Coronary artery (tissue), 2 donors: ENCODE measurements around the gene NHSL2.
A peak's percentile ranks its signal among the peaks of the same experiment; 100 is the strongest.

ENCODE experiments used
- DNase-seq: peaks from one replicate; pipeline ENCODE4 v3.0.0-alpha.2; 2017; ENCODE audit warnings: low spot score
- H3K27ac ChIP-seq, 2 donors: fragments of 200-600 bp; sonication (generic); one replicate each; pipeline ENCODE4 v1.5.1; 2016 to 2019
- H3K4me3 ChIP-seq: fragments of 200-600 bp; sonication (generic); 2 replicates; pipeline ENCODE4 v1.5.1; 2016; ENCODE audit warnings: mild to moderate bottlenecking, moderate library complexity
- TF ChIP-seq, protein P1 (sequence below): fragments of 200-600 bp; sonication (generic); IDR thresholded peaks from one replicate; pipeline ENCODE4 v1.5.1; 2019; ENCODE audit warnings: antibody characterized with exemption

Gene NHSL2

GRCh38 chrX:72126539-72127140 is 216.0 kb downstream of the NHSL2 start:
- H3K4me3 ChIP-seq = no peak overlapping the region
- H3K27ac ChIP-seq = peak overlapping the region; percentile 57 to 89
- TF ChIP-seq, protein P1, sequence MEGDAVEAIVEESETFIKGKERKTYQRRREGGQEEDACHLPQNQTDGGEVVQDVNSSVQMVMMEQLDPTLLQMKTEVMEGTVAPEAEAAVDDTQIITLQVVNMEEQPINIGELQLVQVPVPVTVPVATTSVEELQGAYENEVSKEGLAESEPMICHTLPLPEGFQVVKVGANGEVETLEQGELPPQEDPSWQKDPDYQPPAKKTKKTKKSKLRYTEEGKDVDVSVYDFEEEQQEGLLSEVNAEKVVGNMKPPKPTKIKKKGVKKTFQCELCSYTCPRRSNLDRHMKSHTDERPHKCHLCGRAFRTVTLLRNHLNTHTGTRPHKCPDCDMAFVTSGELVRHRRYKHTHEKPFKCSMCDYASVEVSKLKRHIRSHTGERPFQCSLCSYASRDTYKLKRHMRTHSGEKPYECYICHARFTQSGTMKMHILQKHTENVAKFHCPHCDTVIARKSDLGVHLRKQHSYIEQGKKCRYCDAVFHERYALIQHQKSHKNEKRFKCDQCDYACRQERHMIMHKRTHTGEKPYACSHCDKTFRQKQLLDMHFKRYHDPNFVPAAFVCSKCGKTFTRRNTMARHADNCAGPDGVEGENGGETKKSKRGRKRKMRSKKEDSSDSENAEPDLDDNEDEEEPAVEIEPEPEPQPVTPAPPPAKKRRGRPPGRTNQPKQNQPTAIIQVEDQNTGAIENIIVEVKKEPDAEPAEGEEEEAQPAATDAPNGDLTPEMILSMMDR = peak; percentile 88
- peak; percentile 90 for DNase-seq

DNA sequence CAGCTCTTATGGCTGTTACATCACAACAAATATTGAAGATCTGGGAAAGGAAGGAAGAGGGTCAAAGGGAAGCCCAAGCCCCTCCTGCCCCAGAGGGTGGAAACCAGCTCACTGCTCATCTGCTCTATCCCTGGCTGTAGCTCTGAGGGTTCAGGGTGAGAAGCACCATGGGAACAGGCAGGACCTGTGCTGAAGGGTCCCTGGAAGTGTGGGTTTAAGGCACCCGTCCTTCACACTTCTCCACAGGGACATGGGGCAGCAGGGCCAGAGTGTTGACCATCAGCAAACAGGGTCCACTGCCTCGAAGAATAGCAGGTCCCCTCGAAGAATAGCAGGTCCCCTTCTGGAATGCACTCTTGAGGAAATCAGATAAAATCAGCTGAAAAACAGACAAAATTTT is 216.7 kb downstream of the NHSL2 start:
- Histone ChIP-seq H3K27ac (no peak overlapping the region), H3K4me3 (no peak overlapping the region)
- DNase-seq = no peak
- TF ChIP-seq, protein P1 = no peak

DNA sequence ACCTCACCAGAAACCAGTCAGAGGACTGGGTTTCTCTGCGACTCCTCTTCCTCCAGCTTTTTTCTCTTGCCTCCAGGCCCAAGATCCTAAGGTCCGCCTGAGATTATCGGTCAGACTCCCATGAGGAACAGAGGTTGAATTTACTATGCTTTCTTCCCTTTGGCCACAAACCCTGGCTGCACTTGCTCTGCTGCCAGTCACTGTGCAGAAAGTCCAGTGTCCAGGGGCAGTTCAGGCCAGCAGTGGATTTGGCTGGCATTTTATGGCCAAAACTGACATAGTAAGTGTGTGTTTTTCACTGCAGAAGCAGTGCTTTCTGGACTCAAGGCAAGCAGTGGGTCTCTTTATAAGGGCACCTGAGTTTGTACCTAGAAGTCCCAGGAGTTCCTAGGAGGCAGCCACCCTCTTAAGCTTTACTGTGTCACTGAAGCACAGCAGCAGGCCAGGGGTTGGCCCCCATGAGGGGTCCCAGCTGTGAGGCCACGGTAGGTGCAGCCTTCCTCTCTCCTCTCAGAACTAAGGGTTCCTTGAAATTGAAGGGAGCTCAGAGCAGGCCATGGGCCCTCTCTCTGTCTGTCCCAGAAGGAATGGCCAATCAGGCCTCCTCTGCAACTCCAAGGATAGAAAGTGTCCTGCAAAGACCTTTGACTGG is 217.7 kb downstream of the NHSL2 start:
- no peak overlapping the region for H3K4me3 ChIP-seq

GRCh38 chrX:72128881-72129280 is 218.2 kb downstream of the NHSL2 start:
- TF ChIP-seq, protein P1 = no peak
- H3K27ac ChIP-seq = peak overlapping the region in 1 of 2 donors; percentile 22
- DNase-seq = peak; percentile 62
- H3K4me3 ChIP-seq = no peak overlapping the region

More for the DNA sequence above, 217.7 kb downstream of the NHSL2 start:
- DNase-seq = no peak
- H3K27ac ChIP-seq = peak overlapping the region in 1 of 2 donors; percentile 22
- TF ChIP-seq, protein P1 = no peak

GRCh38 chrX:72129661-72130060 is 219.0 kb downstream of the NHSL2 start:
- H3K27ac ChIP-seq = no peak overlapping the region
- no peak for DNase-seq
- H3K4me3 ChIP-seq = no peak overlapping the region
- TF ChIP-seq, protein P1 = no peak

GRCh38 chrX:72130156-72130761 is 219.6 kb downstream of the NHSL2 start:
- Histone ChIP-seq H3K4me3 (peak overlapping the region; percentile 70), H3K27ac (peak overlapping the region in 1 of 2 donors; percentile 87)
- TF ChIP-seq, protein P1 = no peak
- DNase-seq = no peak
